ENCODE measurements around the gene PCIF1. TPM values are rescaled to one million over a fixed set of nuclear protein-coding genes. Genes with fewer than 3 reads are reported as not detected.

PCIF1 gene
- total and polyA plus RNA-seq, 9 of the 15 experiments (the other 6 are each of a cell fraction or from before 2014, with no cell fraction given) = 5.8 to 29.4 (median 11.3) TPM

GRCh38 chr20:45944151-45944964 lies 9.9 kb downstream of the PCIF1 start (continued):
- TF ChIP-seq MAFK (IDR thresholded peaks at IDR 0.05; ENCODE audit: low read length) (peak; percentile 91), ZNF274 (IDR thresholded peaks at IDR 0.05; ENCODE audit: borderline replicate concordance, low read depth, low read length) (no peak), MYBL2 (IDR thresholded peaks at IDR 0.05; ENCODE audit: low read depth) (no peak), MYBL2 (CRISPR knock-in tag; IDR thresholded peaks at IDR 0.05; ENCODE audit: borderline replicate concordance) (no peak), ZNF639 (CRISPR knock-in tag; conservative IDR thresholded peaks at IDR 0.05 in 1 of 2, IDR thresholded peaks at IDR 0.05 in 1 of 2) (no peak), MGA (IDR thresholded peaks at IDR 0.05) (no peak; the same call in 1 of the 2 replicates), ELF4 (CRISPR knock-in tag; IDR thresholded peaks at IDR 0.05) (no peak), MAFG (tag; conservative IDR thresholded peaks at IDR 0.05) (peak; percentile 97), CBX2 (IDR thresholded peaks at IDR 0.05; ENCODE audit: insufficient read depth, low read length, poor library complexity, severe bottlenecking) (no peak), NCOA2 (IDR thresholded peaks at IDR 0.05; ENCODE audit: partially characterized antibody in 2 of 2) (no peak), ZNF140 (CRISPR knock-in tag; IDR thresholded peaks at IDR 0.05) (no peak)

All from K562 (cell line).